Fibroblast of mammary gland (primary cell): Measurements from ENCODE around the gene ADCYAP1R1.

Experiments used
- DNase-seq: peaks from one replicate; pipeline ENCODE4 v3.0.0-alpha.2; 2010; ENCODE audit warnings: low read depth
- H3K4me3 ChIP-seq: 2 replicates; pipeline ENCODE4 v1.5.1; 2011; ENCODE audit warnings: low read depth, mild to moderate bottlenecking, low read length, moderate library complexity; ENCODE audit not compliant: control insufficient read depth
- CTCF ChIP-seq: conservative IDR thresholded peaks from 2 replicates; pipeline ENCODE4 v1.5.1; 2011; ENCODE audit warnings: low read depth, low read length, inconsistent platforms; ENCODE audit not compliant: control insufficient read depth, insufficient read depth

Gene ADCYAP1R1

GRCh38 chr7:31114593-31115343, 62.7 kb downstream of the ADCYAP1R1 start:
- peak; percentile 51 for DNase-seq
- H3K4me3 ChIP-seq: no peak overlapping the region
- TF ChIP-seq CTCF: no peak

- no peak overlapping the region for H3K4me3 ChIP-seq
- no peak for TF ChIP-seq CTCF
- no peak for DNase-seq
Observed at GRCh38 chr7:31116615-31117014, 64.5 kb downstream of the ADCYAP1R1 start.

- no peak for TF ChIP-seq CTCF
- DNase-seq: no peak
- H3K4me3 ChIP-seq: no peak overlapping the region
Observed at GRCh38 chr7:31119249-31119648, 67.1 kb downstream of the ADCYAP1R1 start.

GRCh38 chr7:31120800-31121513, 68.8 kb downstream of the ADCYAP1R1 start:
- DNase-seq: no peak
- no peak overlapping the region for H3K4me3 ChIP-seq
- TF ChIP-seq CTCF: no peak

GRCh38 chr7:31121601-31122000, 69.5 kb downstream of the ADCYAP1R1 start:
- no peak for TF ChIP-seq CTCF
- H3K4me3 ChIP-seq: no peak overlapping the region
- no peak for DNase-seq

- peak; percentile 90 for DNase-seq
- H3K4me3 ChIP-seq: no peak overlapping the region
- TF ChIP-seq CTCF: peak; percentile 85
Observed at GRCh38 chr7:31122649-31123058, 70.5 kb downstream of the ADCYAP1R1 start.

- no peak for DNase-seq
- TF ChIP-seq CTCF: no peak
- H3K4me3 ChIP-seq: no peak overlapping the region
Observed at GRCh38 chr7:31123321-31123720, 71.2 kb downstream of the ADCYAP1R1 start.
